ENCODE measurements around the gene CCDC91.

Gene CCDC91

DNA sequence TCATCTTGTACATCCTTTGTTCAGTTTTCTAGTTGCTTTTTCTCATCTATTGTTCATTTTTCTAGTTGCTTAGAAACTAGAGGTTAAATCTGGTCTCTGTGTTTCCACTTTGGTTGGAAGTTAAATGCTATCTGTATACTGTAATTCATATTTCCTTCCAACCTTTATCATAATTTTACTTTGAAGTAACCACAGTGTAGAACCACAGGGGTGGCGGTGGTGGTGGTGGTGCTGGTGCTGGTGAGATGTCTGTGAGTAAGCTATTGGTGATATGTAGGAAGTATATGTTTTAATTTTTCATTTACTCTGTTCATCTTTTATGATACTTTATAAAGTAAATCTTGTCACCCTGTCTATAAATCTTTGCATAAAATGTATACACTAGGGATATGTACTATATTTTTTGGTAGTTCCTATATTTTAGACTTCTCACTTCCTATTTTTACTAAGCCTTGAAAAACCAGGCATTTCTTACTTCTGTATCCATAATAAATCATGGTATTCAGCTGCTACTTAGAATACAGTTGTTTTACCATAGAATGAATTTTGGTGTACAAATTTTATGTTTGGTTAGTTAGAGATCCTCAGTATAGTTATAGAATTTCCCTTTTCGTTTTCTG lies 31.9 kb downstream of the CCDC91 start:
- no peaks in the 10 kb centered on the region for H3K27me3 Mint-ChIP-seq
- H3K4me3 Mint-ChIP-seq = peak overlapping the region; percentile 55
- ATAC-seq (replicated peaks; ENCODE audit: extremely low read depth, poor library complexity, severe bottlenecking) = peak; percentile 74
- DNase-seq (ENCODE audit: low spot score in 2 of 2) = peak; percentile 26 to 53
- no peaks in the 10 kb centered on the region for H3K9me3 Mint-ChIP-seq
- H3K27ac Mint-ChIP-seq (ENCODE audit: low read depth) = peak overlapping the region; percentile 58
- peaks cover 52% of the 10 kb centered on the region for H3K4me1 Mint-ChIP-seq
- H3K36me3 Mint-ChIP-seq (ENCODE audit: insufficient read depth) = peaks cover 4% of the 10 kb centered on the region

GRCh38 chr12:28223025-28223554 lies 32.8 kb downstream of the CCDC91 start:
- no peak for DNase-seq (ENCODE audit: low spot score in 2 of 2)
- peak; percentile 73 for ATAC-seq (replicated peaks; ENCODE audit: extremely low read depth, poor library complexity, severe bottlenecking)
- Mint-ChIP-seq H3K27ac (ENCODE audit: low read depth) (peak overlapping the region; percentile 71), H3K4me3 (peak overlapping the region; percentile 55), H3K4me1 (peaks cover 56% of the 10 kb centered on the region), H3K36me3 (ENCODE audit: insufficient read depth) (peaks cover 4% of the 10 kb centered on the region), H3K9me3 (no peaks in the 10 kb centered on the region), H3K27me3 (no peaks in the 10 kb centered on the region)

GRCh38 chr12:28223858-28224257 lies 33.6 kb downstream of the CCDC91 start:
- no peak for ATAC-seq (replicated peaks; ENCODE audit: extremely low read depth, poor library complexity, severe bottlenecking)
- Mint-ChIP-seq H3K36me3 (ENCODE audit: insufficient read depth) (peaks cover 4% of the 10 kb centered on the region), H3K9me3 (no peaks in the 10 kb centered on the region), H3K4me1 (peaks cover 57% of the 10 kb centered on the region), H3K27ac (ENCODE audit: low read depth) (peak overlapping the region; percentile 71), H3K27me3 (no peaks in the 10 kb centered on the region), H3K4me3 (no peak overlapping the region)
- no peak for DNase-seq (ENCODE audit: low spot score in 2 of 2)

GRCh38 chr12:28226705-28227104 lies 36.4 kb downstream of the CCDC91 start:
- no peaks in the 10 kb centered on the region for H3K9me3 Mint-ChIP-seq
- peaks cover 3% of the 10 kb centered on the region for H3K36me3 Mint-ChIP-seq (ENCODE audit: insufficient read depth)
- DNase-seq (ENCODE audit: low spot score in 2 of 2) = no peak
- no peak overlapping the region for H3K4me3 Mint-ChIP-seq
- no peaks in the 10 kb centered on the region for H3K27me3 Mint-ChIP-seq
- H3K27ac Mint-ChIP-seq (ENCODE audit: low read depth) = no peak overlapping the region
- peaks cover 56% of the 10 kb centered on the region for H3K4me1 Mint-ChIP-seq
- no peak for ATAC-seq (replicated peaks; ENCODE audit: extremely low read depth, poor library complexity, severe bottlenecking)

GRCh38 chr12:28227251-28227650 lies 37.0 kb downstream of the CCDC91 start:
- Mint-ChIP-seq H3K27me3 (no peaks in the 10 kb centered on the region), H3K4me1 (peaks cover 50% of the 10 kb centered on the region), H3K27ac (ENCODE audit: low read depth) (no peak overlapping the region), H3K4me3 (no peak overlapping the region), H3K36me3 (ENCODE audit: insufficient read depth) (no peaks in the 10 kb centered on the region), H3K9me3 (no peaks in the 10 kb centered on the region)
- ATAC-seq (replicated peaks; ENCODE audit: extremely low read depth, poor library complexity, severe bottlenecking) = no peak
- no peak for DNase-seq (ENCODE audit: low spot score in 2 of 2)

GRCh38 chr12:28231248-28231647 lies 41.0 kb downstream of the CCDC91 start:
- no peaks in the 10 kb centered on the region for H3K27me3 Mint-ChIP-seq
- no peak overlapping the region for H3K4me3 Mint-ChIP-seq
- H3K9me3 Mint-ChIP-seq = no peaks in the 10 kb centered on the region
- DNase-seq (ENCODE audit: low spot score in 2 of 2) (no peak), ATAC-seq (replicated peaks; ENCODE audit: extremely low read depth, poor library complexity, severe bottlenecking) (no peak)
- no peak overlapping the region for H3K27ac Mint-ChIP-seq (ENCODE audit: low read depth)
- H3K4me1 Mint-ChIP-seq = peaks cover 40% of the 10 kb centered on the region
- no peaks in the 10 kb centered on the region for H3K36me3 Mint-ChIP-seq (ENCODE audit: insufficient read depth)

- no peak for DNase-seq (ENCODE audit: low spot score in 2 of 2)
- Mint-ChIP-seq H3K27me3 (no peaks in the 10 kb centered on the region), H3K9me3 (no peaks in the 10 kb centered on the region), H3K36me3 (ENCODE audit: insufficient read depth) (no peaks in the 10 kb centered on the region), H3K27ac (ENCODE audit: low read depth) (no peak overlapping the region), H3K4me1 (peaks cover 37% of the 10 kb centered on the region), H3K4me3 (no peak overlapping the region)
- no peak for ATAC-seq (replicated peaks; ENCODE audit: extremely low read depth, poor library complexity, severe bottlenecking)
These were observed 42.1 kb downstream of the CCDC91 start for GRCh38 chr12:28232211-28232928.

GRCh38 chr12:28234444-28234843 lies 44.2 kb downstream of the CCDC91 start:
- no peaks in the 10 kb centered on the region for H3K36me3 Mint-ChIP-seq (ENCODE audit: insufficient read depth)
- DNase-seq (ENCODE audit: low spot score in 2 of 2) (no peak), ATAC-seq (replicated peaks; ENCODE audit: extremely low read depth, poor library complexity, severe bottlenecking) (no peak)
- H3K27ac Mint-ChIP-seq (ENCODE audit: low read depth) = peak overlapping the region; percentile 57
- no peaks in the 10 kb centered on the region for H3K27me3 Mint-ChIP-seq
- H3K4me1 Mint-ChIP-seq = peaks cover 23% of the 10 kb centered on the region
- no peak overlapping the region for H3K4me3 Mint-ChIP-seq
- no peaks in the 10 kb centered on the region for H3K9me3 Mint-ChIP-seq

DNA sequence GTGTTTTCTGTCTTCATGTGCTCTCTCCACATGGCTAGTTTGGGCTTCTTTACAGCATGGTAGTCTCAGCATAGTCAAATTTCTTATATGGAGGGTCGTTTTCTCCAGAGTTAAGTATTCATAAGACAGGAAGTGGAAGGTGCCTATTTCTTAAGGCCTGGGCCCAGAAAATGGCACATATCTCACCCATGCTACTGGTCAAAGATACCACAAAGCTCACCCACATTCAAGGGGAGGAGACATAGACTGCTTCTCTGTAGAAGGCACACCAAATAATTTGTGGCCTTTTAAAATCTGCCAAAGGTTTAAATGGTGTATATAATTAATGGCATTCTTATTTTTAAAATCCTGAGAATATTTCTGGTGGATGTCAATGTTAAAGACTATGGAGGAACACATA lies 44.8 kb downstream of the CCDC91 start:
- no peaks in the 10 kb centered on the region for H3K27me3 Mint-ChIP-seq
- no peak for ATAC-seq (replicated peaks; ENCODE audit: extremely low read depth, poor library complexity, severe bottlenecking)
- DNase-seq (ENCODE audit: low spot score in 2 of 2) = no peak
- H3K9me3 Mint-ChIP-seq = no peaks in the 10 kb centered on the region
- H3K27ac Mint-ChIP-seq (ENCODE audit: low read depth) = peak overlapping the region; percentile 57
- H3K4me3 Mint-ChIP-seq = no peak overlapping the region
- H3K36me3 Mint-ChIP-seq (ENCODE audit: insufficient read depth) = no peaks in the 10 kb centered on the region
- H3K4me1 Mint-ChIP-seq = peaks cover 20% of the 10 kb centered on the region

- H3K27ac Mint-ChIP-seq (ENCODE audit: low read depth) = no peak overlapping the region
- ATAC-seq (replicated peaks; ENCODE audit: extremely low read depth, poor library complexity, severe bottlenecking) = no peak
- H3K36me3 Mint-ChIP-seq (ENCODE audit: insufficient read depth) = no peaks in the 10 kb centered on the region
- H3K27me3 Mint-ChIP-seq = no peaks in the 10 kb centered on the region
- H3K4me3 Mint-ChIP-seq = no peak overlapping the region
- H3K9me3 Mint-ChIP-seq = no peaks in the 10 kb centered on the region
- no peak for DNase-seq (ENCODE audit: low spot score in 2 of 2)
- H3K4me1 Mint-ChIP-seq = peaks cover 18% of the 10 kb centered on the region
These were observed 45.7 kb downstream of the CCDC91 start for GRCh38 chr12:28235985-28236384.

DNA sequence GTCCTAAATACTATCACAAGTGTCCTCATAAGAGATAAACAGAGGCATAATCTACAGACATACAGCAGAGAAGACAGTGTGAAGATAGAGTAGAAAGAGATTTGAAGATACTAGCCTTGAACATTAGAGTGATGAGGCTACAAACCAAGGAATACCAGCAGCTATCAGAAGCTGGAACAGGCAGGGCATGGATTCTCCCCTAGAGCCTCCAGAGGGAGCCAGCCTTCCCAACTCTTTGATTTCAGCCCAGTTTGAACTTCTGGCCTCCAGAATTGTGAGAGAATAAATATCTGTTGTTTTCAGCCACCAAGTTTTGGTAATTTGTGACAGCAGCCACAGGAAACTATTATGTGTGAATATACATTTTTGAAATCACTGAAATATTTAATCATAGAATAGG lies 47.2 kb downstream of the CCDC91 start:
- no peaks in the 10 kb centered on the region for H3K27me3 Mint-ChIP-seq
- peaks cover 19% of the 10 kb centered on the region for H3K4me1 Mint-ChIP-seq
- ATAC-seq (replicated peaks; ENCODE audit: extremely low read depth, poor library complexity, severe bottlenecking) (no peak), DNase-seq (ENCODE audit: low spot score in 2 of 2) (no peak)
- no peaks in the 10 kb centered on the region for H3K36me3 Mint-ChIP-seq (ENCODE audit: insufficient read depth)
- no peaks in the 10 kb centered on the region for H3K9me3 Mint-ChIP-seq
- no peak overlapping the region for H3K4me3 Mint-ChIP-seq
- H3K27ac Mint-ChIP-seq (ENCODE audit: low read depth) = no peak overlapping the region

DNA sequence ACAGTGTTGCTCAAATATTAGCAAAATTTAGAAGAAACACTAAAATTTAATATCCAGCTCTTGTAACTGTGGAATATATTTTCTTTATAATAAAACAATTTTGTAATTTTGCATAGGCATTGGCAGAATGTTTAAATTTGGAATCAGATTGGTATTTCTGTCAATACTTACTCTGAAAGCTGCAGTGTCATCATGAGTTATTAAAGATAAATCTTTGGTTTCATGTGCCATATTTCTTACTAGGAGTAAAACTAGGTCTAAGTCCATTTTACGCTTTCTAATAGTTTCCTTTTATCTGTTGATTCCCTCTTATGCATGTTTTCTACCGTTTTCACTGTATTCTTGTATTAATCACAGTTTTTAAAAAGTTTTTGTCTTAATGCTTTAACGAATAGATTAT lies 49.7 kb downstream of the CCDC91 start:
- Mint-ChIP-seq H3K27ac (ENCODE audit: low read depth) (no peak overlapping the region), H3K36me3 (ENCODE audit: insufficient read depth) (no peaks in the 10 kb centered on the region), H3K4me1 (peaks cover 19% of the 10 kb centered on the region), H3K4me3 (no peak overlapping the region), H3K27me3 (no peaks in the 10 kb centered on the region), H3K9me3 (no peaks in the 10 kb centered on the region)
- DNase-seq (ENCODE audit: low spot score in 2 of 2) = no peak
- no peak for ATAC-seq (replicated peaks; ENCODE audit: extremely low read depth, poor library complexity, severe bottlenecking)

GRCh38 chr12:28240853-28241252 lies 50.6 kb downstream of the CCDC91 start:
- Mint-ChIP-seq H3K4me1 (peaks cover 12% of the 10 kb centered on the region), H3K36me3 (ENCODE audit: insufficient read depth) (no peaks in the 10 kb centered on the region), H3K4me3 (no peak overlapping the region), H3K27ac (ENCODE audit: low read depth) (no peak overlapping the region), H3K9me3 (no peaks in the 10 kb centered on the region), H3K27me3 (no peaks in the 10 kb centered on the region)
- ATAC-seq (replicated peaks; ENCODE audit: extremely low read depth, poor library complexity, severe bottlenecking) = no peak
- no peak for DNase-seq (ENCODE audit: low spot score in 2 of 2)
